CD4-positive, alpha-beta T cell (primary cell): ENCODE data around the gene YAP1. TPM values are rescaled to one million over a fixed set of nuclear protein-coding genes. Genes with fewer than 3 reads are reported as not detected.

Experiments
- ATAC-seq: fragments of 200-7000 bp; cut with Tn5 transposase; one replicate; pipeline ENCODE4 v1.10.0; 2022; ENCODE audit warnings: mild to moderate bottlenecking; ENCODE audit not compliant: poor library complexity
- CTCF ChIA-PET: fragments of 350-600 bp; sonication (Branson Sonifier 250); formaldehyde crosslinking; loops from one replicate; lab custom pipeline; 2021; ENCODE audit warnings: antibody characterized with exemption, inconsistent platforms; lab: Charles Lee
- POLR2A ChIA-PET: fragments of 350-600 bp; sonication (Branson Sonifier 250); formaldehyde crosslinking; loops from one replicate; lab custom pipeline; 2021; ENCODE audit warnings: antibody characterized with exemption, inconsistent platforms; lab: Charles Lee
- DNase-seq, 14 experiments: peaks; one replicate each; pipeline ENCODE4 v3.0.0-alpha.2; 2013 to 2020; ENCODE audit warnings: mixed read lengths in 2 of 14
- H3K27ac ChIP-seq, 2 donors: one replicate each; pipeline versions ENCODE4 v1.5.1 to v1.7.0; 2013; ENCODE audit warnings: low read length in 2 of 2, low read depth in 1 of 2, mild to moderate bottlenecking in 1 of 2
- H3K27me3 ChIP-seq, 2 experiments: 1 replicate in 1 of 2; 2 replicates in 1 of 2; pipeline versions ENCODE4 v1.6.1 to v1.7.0; 2013; ENCODE audit warnings: low read length in 2 of 2, control low read depth in 1 of 2, mild to moderate bottlenecking in 1 of 2, moderate library complexity in 1 of 2; ENCODE audit not compliant: insufficient read depth in 2 of 2, control insufficient read depth in 1 of 2
- H3K36me3 ChIP-seq: one replicate; pipeline ENCODE4 v1.6.1; 2013; ENCODE audit warnings: low read length, control low read depth; ENCODE audit not compliant: insufficient read depth
- H3K4me1 ChIP-seq: one replicate; pipeline ENCODE4 v1.6.1; 2013; ENCODE audit warnings: low read length, control low read depth; ENCODE audit not compliant: insufficient read depth
- H3K4me3 ChIP-seq: one replicate; pipeline ENCODE4 v1.5.1; 2013; ENCODE audit warnings: mild to moderate bottlenecking, low read length, moderate library complexity
- H3K9me3 ChIP-seq, 2 experiments: 1 replicate in 1 of 2; 2 replicates in 1 of 2; pipeline versions ENCODE4 v1.6.1 to v1.7.0; 2013; ENCODE audit warnings: low read length in 2 of 2, mild to moderate bottlenecking in 2 of 2, control low read depth in 1 of 2, moderate library complexity in 1 of 2; ENCODE audit not compliant: control insufficient read depth in 1 of 2, insufficient read depth in 1 of 2
- H3K27ac Mint-ChIP-seq: one replicate; pipeline ENCODE4 v1.8.0; 2020; ENCODE audit warnings: mixed read lengths
- H3K27me3 Mint-ChIP-seq: one replicate; pipeline ENCODE4 v1.8.0; 2021; ENCODE audit warnings: mixed read lengths
- H3K36me3 Mint-ChIP-seq: one replicate; pipeline ENCODE4 v1.8.0; 2021; ENCODE audit warnings: low read depth, mixed read lengths
- H3K4me1 Mint-ChIP-seq: one replicate; pipeline ENCODE4 v1.8.0; 2021; ENCODE audit warnings: low read depth, mixed read lengths
- H3K4me3 Mint-ChIP-seq: one replicate; pipeline ENCODE4 v1.8.0; 2020; ENCODE audit warnings: mild to moderate bottlenecking, mixed read lengths
- H3K9me3 Mint-ChIP-seq: one replicate; pipeline ENCODE4 v1.8.0; 2020; ENCODE audit warnings: mixed read lengths
- CTCF ChIP-seq: fragments of 200-600 bp; IDR thresholded peaks from one replicate; pipeline ENCODE4 v1.8.0; 2022; ENCODE audit warnings: antibody characterized with exemption, mild to moderate bottlenecking
- intact Hi-C, 2 experiments: fragments of 100-400 bp; cut with DNase I in 1 of 2; cut with micrococcal nuclease in 1 of 2; formaldehyde crosslinking; loops; one replicate each; pipeline versions ENCODE4 v1.15.1 to v1.9.0; 2023 to 2025; cut with DNase I, micrococcal nuclease
- total RNA-seq, 174 experiments: library from RNA in 2 of 174; stranded (reverse) in 2 of 174; gene quantifications; one replicate each; pipeline ENCODE4 v1.2.3 and lab custom pipeline; 2021 to 2026

The YAP1 gene
- total RNA-seq, 2 experiments from 2014 or later, result 0.06 TPM; not detected in 1

- H3K36me3 ChIP-seq, result no peaks in the 10 kb centered on the region
- CTCF ChIA-PET, result no interaction called here
- no peak overlapping the region for H3K4me3 Mint-ChIP-seq
Observed at GRCh38 chr11:102163368-102163767, 53.1 kb downstream of the YAP1 start.

GRCh38 chr11:102166175-102167064 lies 56.2 kb downstream of the YAP1 start:
- ATAC-seq (no peak), DNase-seq (no peak)
- Histone ChIP-seq H3K36me3 (no peaks in the 10 kb centered on the region), H3K27ac (no peak overlapping the region), H3K9me3 (peaks cover 0 to 3% of the 10 kb centered on the region in 2 experiments), H3K4me1 (no peaks in the 10 kb centered on the region), H3K4me3 (no peak overlapping the region), H3K27me3 (no peaks in the 10 kb centered on the region)
- CTCF ChIA-PET, result no interaction called here
- Mint-ChIP-seq H3K27ac (no peak overlapping the region), H3K4me1 (no peaks in the 10 kb centered on the region), H3K4me3 (no peak overlapping the region), H3K27me3 (peaks cover 43% of the 10 kb centered on the region), H3K36me3 (no peaks in the 10 kb centered on the region), H3K9me3 (no peaks in the 10 kb centered on the region)
- no peak for TF ChIP-seq CTCF
- POLR2A ChIA-PET, result interaction anchor here (0.8 kb wide), 1 partner anchor 14 kb away, joined by 3 read pairs; no protein-coding TSS in a partner anchor
- intact Hi-C loops, result no loop called here

More at GRCh38 chr11:102163368-102163767, 53.1 kb downstream of the YAP1 start:
- no peak for ATAC-seq
- no peak for DNase-seq
- Histone ChIP-seq H3K27me3 (no peaks in the 10 kb centered on the region), H3K4me3 (no peak overlapping the region), H3K4me1 (no peaks in the 10 kb centered on the region), H3K27ac (no peak overlapping the region), H3K9me3 (peaks cover 0 to 3% of the 10 kb centered on the region in 2 experiments)
- POLR2A ChIA-PET, result no interaction called here
- TF ChIP-seq CTCF, result no peak
- Mint-ChIP-seq H3K9me3 (no peaks in the 10 kb centered on the region), H3K4me1 (no peaks in the 10 kb centered on the region), H3K27me3 (peaks cover 39% of the 10 kb centered on the region), H3K36me3 (no peaks in the 10 kb centered on the region), H3K27ac (no peak overlapping the region)
- intact Hi-C loops, result no loop called here

- Mint-ChIP-seq H3K4me1 (no peaks in the 10 kb centered on the region), H3K36me3 (no peaks in the 10 kb centered on the region), H3K27ac (no peak overlapping the region), H3K4me3 (no peak overlapping the region), H3K27me3 (peaks cover 42% of the 10 kb centered on the region), H3K9me3 (no peaks in the 10 kb centered on the region)
- Histone ChIP-seq H3K9me3 (no peaks in the 10 kb centered on the region), H3K27ac (no peak overlapping the region), H3K27me3 (peaks cover 0 to 6% of the 10 kb centered on the region in 2 experiments), H3K4me3 (no peak overlapping the region), H3K4me1 (no peaks in the 10 kb centered on the region), H3K36me3 (no peaks in the 10 kb centered on the region)
- ATAC-seq, result no peak
- POLR2A ChIA-PET, result no interaction called here
- CTCF ChIA-PET, result no interaction called here
- no peak for TF ChIP-seq CTCF
- DNase-seq, result no peak
- intact Hi-C loops, result no loop called here
Observed at GRCh38 chr11:102168481-102168880, 58.2 kb downstream of the YAP1 start.
